Astrocyte of the cerebellum (primary cell): ENCODE results near the gene FUT6.
A peak's percentile ranks its signal among the peaks of the same experiment; 100 is the strongest.
"Not testable (repeated sequence)": the region's sequence is repeated elsewhere in the genome, so short reads cannot be mapped to it uniquely, and the experiment has no call there.

Experiments
- DNase-seq: peaks from one replicate; pipeline ENCODE4 v3.0.0-alpha.2; 2011; ENCODE audit warnings: low read depth
- H3K4me3 ChIP-seq: 2 replicates; pipeline ENCODE4 v1.5.1; 2011; ENCODE audit warnings: mild to moderate bottlenecking, low read depth, low read length, moderate library complexity
- in situ Hi-C: cut with HindIII; loops from 2 replicates; pipeline ENCODE4 v1.10.0; 2017; ENCODE audit warnings: low sequenced_read_pairs
- TF ChIP-seq, protein P1 (sequence below): IDR thresholded peaks from 2 replicates; pipeline ENCODE4 v1.5.1; 2012; ENCODE audit warnings: low read length, low read depth, moderate library complexity, mild to moderate bottlenecking; ENCODE audit errors: missing control alignments

The FUT6 gene

DNA sequence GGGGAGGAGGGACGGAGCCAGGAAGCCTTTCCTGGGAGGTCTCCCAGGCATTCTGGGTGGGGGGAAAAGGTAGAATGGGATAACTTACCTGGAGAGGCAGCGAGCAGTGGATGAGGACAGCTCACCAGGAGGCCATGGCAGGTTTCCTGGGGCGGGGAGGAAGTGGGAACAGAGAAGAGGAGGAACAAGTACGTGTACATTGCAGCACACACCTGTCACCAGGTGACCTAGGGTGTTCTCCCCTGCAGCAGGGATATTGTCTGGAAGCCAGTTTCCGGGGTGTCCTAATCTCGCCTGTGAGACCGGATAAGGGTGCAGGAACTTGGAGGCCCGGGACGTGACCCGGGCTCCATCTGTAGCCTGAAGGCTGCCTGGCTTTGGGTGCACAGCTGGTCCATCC, 11.8 kb upstream of the FUT6 start, which contains the start of gene FUT3:
FUT3 (minus strand) TSS at position 148 of the 400 bp plus-strand sequence.
- in situ Hi-C loops, result no loop called here
- no peak for DNase-seq
- no peak within 1 kb of the TSS for H3K4me3 ChIP-seq
- TF ChIP-seq, protein P1, sequence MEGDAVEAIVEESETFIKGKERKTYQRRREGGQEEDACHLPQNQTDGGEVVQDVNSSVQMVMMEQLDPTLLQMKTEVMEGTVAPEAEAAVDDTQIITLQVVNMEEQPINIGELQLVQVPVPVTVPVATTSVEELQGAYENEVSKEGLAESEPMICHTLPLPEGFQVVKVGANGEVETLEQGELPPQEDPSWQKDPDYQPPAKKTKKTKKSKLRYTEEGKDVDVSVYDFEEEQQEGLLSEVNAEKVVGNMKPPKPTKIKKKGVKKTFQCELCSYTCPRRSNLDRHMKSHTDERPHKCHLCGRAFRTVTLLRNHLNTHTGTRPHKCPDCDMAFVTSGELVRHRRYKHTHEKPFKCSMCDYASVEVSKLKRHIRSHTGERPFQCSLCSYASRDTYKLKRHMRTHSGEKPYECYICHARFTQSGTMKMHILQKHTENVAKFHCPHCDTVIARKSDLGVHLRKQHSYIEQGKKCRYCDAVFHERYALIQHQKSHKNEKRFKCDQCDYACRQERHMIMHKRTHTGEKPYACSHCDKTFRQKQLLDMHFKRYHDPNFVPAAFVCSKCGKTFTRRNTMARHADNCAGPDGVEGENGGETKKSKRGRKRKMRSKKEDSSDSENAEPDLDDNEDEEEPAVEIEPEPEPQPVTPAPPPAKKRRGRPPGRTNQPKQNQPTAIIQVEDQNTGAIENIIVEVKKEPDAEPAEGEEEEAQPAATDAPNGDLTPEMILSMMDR, result no peak

DNA sequence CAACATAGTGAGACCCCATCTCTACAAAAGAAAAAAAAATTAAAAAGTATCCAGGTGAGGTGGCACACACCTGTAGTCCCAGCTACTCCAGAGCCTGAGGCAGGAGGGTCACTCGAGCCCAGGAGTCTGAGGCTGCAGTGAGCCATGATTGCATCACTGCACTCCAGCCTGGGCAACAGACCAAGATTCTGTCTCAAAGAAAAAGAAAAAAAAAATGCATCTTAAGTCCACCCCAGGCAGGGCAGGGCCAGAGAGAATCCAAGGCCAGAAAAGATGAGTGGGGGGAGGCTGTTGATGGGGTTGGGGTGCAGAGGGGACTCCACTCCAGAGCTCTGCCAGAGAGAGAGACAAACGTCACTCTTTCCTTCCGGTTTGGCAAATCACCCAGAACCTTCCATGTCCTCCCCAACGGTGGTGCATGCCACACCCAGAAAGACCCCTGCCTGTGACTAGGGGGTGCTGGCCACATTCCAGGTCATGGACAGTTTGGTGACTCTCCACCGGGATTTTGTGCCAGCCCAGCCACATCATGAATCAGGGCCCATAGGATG, 11.3 kb upstream of the FUT6 start:
- in situ Hi-C loops, result no loop called here
- H3K4me3 ChIP-seq, result no peak overlapping the region
- DNase-seq, result peak; percentile 23
- TF ChIP-seq, protein P1, result no peak

DNA sequence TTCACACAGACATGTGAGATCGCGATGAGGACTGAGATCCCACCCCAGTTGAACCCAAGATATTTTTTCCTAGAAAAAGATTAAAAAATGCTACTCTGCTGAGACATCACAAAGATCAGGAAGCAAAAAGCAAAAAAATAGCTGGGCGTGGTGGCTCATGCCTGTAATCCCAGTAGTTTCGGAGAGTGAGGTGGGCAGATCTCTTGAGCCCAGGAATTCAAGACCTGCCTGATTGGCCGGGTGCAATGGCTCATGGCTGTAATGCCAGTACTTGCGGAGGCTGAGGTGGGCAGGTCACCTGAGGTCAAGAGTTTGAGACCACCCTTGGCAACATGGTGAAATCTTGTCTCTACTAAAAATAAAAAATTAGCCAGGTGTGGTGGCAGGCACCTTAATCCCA, 10.7 kb upstream of the FUT6 start:
- TF ChIP-seq, protein P1, result no peak
- no peak for DNase-seq
- in situ Hi-C loops, result no loop called here
- no peak overlapping the region for H3K4me3 ChIP-seq

DNA sequence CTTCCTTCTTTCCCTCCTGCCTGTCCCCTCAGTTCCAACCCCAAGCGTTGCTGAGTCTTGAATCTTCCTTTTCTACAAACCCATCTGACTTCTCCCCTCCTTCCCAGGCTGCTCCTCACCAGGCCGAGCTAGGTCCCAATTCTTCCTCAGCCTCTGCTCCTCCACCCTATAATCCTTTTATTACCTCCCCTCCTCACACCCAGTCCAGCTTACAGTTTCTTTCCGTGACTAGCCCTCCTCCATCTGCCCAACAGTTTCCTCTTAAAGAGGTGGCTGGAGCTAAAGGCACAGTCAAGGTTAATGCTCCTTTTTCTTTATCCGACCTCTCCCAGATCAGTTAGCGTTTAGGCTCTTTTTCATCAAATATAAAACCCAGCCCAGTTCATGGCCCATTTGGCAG, 9.1 kb upstream of the FUT6 start:
- DNase-seq, in situ Hi-C loops, H3K4me3 ChIP-seq: not testable (repeated sequence)

DNA sequence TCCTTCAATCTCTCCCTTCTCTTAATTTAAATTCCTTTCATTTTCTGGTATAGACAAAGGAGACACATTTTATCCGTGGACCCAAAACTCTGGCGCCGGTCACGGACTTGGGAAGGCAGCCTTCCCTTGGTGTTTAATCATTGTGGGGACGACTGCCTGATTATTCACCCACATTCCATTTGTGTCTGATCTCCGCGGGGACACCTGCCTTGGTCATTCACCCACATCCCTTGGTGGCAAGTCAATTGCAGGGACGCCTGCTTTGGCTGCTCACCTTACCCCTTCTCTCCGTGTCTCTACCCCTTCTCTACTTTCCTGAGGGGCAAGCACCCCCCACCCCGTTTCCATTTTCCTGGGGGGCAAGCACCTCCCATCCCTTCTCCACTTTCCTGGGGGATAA, 8.3 kb upstream of the FUT6 start:
- DNase-seq, H3K4me3 ChIP-seq, in situ Hi-C loops: not testable (repeated sequence)

DNA sequence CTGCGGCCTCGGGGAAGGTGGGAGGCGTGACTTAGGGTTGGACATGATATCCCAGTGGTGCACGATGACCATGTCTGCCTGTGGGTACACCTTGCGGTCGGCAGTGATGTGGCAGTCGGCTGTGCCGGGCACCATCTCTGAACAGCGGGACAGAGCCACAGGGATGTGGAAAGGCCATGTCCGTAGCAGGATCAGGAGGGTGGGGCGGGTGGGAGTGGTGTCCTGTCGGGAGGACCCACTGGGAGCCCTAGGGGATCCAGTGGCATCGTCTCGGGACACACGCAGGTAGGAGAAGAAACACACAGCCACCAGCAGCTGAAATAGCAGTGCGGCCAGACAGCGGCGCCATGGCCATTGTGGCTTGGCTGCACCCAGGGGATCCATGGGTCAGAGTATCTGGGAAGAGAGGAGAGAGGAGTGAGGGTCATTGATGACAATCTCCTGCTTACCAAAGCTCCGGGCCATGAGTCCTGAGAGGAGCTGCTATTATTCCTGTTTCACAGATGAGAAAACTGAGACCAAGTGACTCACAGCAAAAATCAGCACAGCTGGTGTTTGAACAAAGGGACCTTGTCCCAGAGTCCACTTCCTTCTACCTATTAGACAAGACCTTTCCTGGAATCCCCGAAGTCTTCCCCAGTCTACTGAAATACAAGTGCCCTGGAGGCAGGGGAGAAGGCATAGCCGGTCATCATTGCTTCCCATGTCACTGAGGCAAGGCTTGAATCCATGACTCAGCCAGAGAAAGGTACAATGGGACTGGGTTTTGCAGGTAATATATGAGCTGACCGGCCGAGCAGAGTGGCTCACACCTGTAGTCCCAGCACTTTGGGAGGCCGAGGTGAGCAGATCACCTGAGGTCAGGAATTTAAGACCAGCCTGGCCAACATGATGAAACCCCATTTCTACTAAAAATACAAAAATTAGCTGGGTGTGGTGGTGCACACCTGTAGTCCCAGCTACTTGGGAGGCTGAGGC, 5.2 kb upstream of the FUT6 start:
- no peak for DNase-seq
- TF ChIP-seq, protein P1, result no peak
- in situ Hi-C loops, result no loop called here
- H3K4me3 ChIP-seq, result no peak overlapping the region

DNA sequence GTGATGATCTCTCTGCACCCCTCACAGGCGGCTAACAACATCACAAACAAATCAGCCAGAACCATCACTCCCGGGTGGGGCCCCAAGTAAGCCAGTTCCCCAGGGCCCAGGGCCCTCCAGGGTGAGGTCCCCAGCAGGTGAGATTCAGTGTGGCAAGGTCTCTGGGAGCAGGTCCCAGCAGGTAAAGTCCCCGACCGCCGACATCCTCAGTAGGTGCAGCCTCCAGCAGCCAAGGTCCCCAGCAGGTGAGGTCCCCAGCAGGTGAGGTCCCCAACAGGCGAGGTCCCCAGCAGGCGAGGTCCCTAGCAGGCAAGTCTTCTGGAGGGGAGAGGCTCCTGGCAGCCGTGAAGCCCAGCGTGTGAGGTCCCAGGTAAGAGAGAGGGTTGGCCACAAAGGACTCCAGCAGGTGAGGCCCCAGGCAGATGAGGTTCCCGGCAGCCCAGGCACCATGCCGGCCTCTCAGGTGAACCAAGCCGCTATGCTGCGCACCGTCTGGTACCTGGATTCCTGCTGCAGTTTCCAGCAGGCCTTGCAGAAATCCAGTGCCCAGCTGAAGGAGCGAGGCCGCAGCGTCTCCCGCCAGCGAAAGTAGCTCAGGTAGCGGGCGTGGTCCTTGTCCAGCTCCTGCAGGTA, 3.9 kb upstream of the FUT6 start:
- DNase-seq, result no peak
- no peak overlapping the region for H3K4me3 ChIP-seq
- in situ Hi-C loops, result no loop called here
- TF ChIP-seq, protein P1, result no peak

DNA sequence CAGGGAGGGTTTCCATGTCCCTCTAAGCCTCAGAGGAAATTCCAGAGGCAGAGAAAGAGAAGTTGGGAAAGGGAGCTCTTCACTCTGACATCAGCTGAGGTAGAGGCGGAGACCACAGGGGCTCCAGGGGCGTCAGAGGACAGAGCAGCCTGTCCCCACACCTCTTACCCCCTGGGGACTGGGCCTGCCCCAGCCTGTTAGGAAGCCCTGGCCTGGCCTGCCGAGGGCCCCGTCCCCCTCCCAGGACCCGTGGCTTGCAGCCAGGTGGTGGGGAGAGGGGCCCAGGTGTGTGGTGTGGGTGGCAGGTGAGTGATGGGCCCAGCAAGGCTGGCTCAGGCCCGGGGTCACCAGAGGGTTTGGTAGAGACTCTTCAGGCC, 2.2 kb upstream of the FUT6 start:
- in situ Hi-C loops, H3K4me3 ChIP-seq, DNase-seq: not testable (repeated sequence)
